ENCODE measurements around the gene MGLL. TPM values are rescaled to one million over a fixed set of nuclear protein-coding genes. Genes with fewer than 3 reads are reported as not detected.

The MGLL gene
- total and polyA plus RNA-seq, 9 of the 15 experiments (the other 6 are each of a cell fraction or from before 2014, with no cell fraction given): 0.12 to 0.32 (median 0.18) TPM; not detected in 6

- H2AFZ ChIP-seq (ENCODE audit: low read depth, low read length): no peak overlapping the region
- H3K79me2 ChIP-seq (ENCODE audit: control insufficient read depth, insufficient read depth, low read length): no peaks in the 10 kb centered on the region
- ChIA-PET CTCF (ENCODE audit: low intra/inter-chr PET ratio) (no interaction called here), POLR2A (interaction anchor here (0.6 to 1.2 kb wide), 3 partner anchors 12 to 1174 kb away, joined by 3 to 5 read pairs (median 3); no protein-coding TSS in a partner anchor)
- H3K4me3 ChIP-seq: no peak overlapping the region
- BruUV-seq (replicated peaks): no TSS peak
- intact Hi-C loops (cut with micrococcal nuclease): no loop called here
- H3K4me1 ChIP-seq (replicated peaks in 1 of 2; ENCODE audit: control insufficient read depth in 2 of 2, insufficient read depth in 2 of 2, low read length in 2 of 2): no peaks in the 10 kb centered on the region
- no peaks in the 10 kb centered on the region for H4K20me1 ChIP-seq (replicated peaks; ENCODE audit: control insufficient read depth, insufficient read depth, low read length)
- H3K9ac ChIP-seq (ENCODE audit: insufficient read depth in 1 of 2, low read depth in 2 of 2, low read length in 2 of 2): no peak overlapping the region
- H3K27me3 ChIP-seq (ENCODE audit: control insufficient read depth in 2 of 2, insufficient read depth in 2 of 2, low read length in 2 of 2): no peaks in the 10 kb centered on the region
- H3K4me2 ChIP-seq (ENCODE audit: insufficient read depth, low read length): no peak overlapping the region
- ATAC-seq (no peak), DNase-seq (ENCODE audit: extremely low read depth in 1 of 4, low spot score in 3 of 4) (no peak), FAIRE-seq (no peak)
- WGBS (ENCODE audit: insufficient coverage, low coverage, missing lambda C conversion rate): 84% methylated on average over 4 of the region's 5 CpGs
- H3K9me1 ChIP-seq (ENCODE audit: control insufficient read depth, insufficient read depth, low read length): no peaks in the 10 kb centered on the region
- peaks cover 12% of the 10 kb centered on the region; the same call in 2 of the 3 replicates for H3K36me3 ChIP-seq (ENCODE audit: control insufficient read depth, insufficient read depth, low read length)
- no peaks in the 10 kb centered on the region for H3K9me3 ChIP-seq (replicated peaks; ENCODE audit: control insufficient read depth, insufficient read depth, low read depth, low read length)
- H3K27ac ChIP-seq (ENCODE audit: extremely low read depth, low read depth, low read length): no peak overlapping the region
- in situ Hi-C loops (cut with MboI): no loop called here
- TF ChIP-seq TBL1XR1 (IDR thresholded peaks at IDR 0.05; ENCODE audit: low read length in 2 of 2): no peak
- TF ChIP-seq XRCC3 (IDR thresholded peaks at IDR 0.05): no peak
- TF ChIP-seq MED1 (CRISPR knock-in tag; IDR thresholded peaks at IDR 0.05; ENCODE audit: borderline replicate concordance): no peak
- no peak for TF ChIP-seq NR2C1 (IDR thresholded peaks at IDR 0.05)
- TF ChIP-seq NR2C1 (tag; IDR thresholded peaks at IDR 0.05): no peak
- no peak for TF ChIP-seq CXXC5 (CRISPR knock-in tag; IDR thresholded peaks at IDR 0.05)
- TF ChIP-seq ZBTB34 (CRISPR knock-in tag; IDR thresholded peaks at IDR 0.05): no peak
- no peak for TF ChIP-seq ERF (CRISPR knock-in tag; IDR thresholded peaks at IDR 0.05)
- TF ChIP-seq ZNF133 (CRISPR knock-in tag; IDR thresholded peaks at IDR 0.05): no peak
- TF ChIP-seq CBX3 (IDR thresholded peaks at IDR 0.05; ENCODE audit: borderline replicate concordance in 1 of 2, low read length in 2 of 2): no peak
- no peak for TF ChIP-seq ZSCAN29 (IDR thresholded peaks at IDR 0.05)
- TF ChIP-seq THAP7 (CRISPR knock-in tag; IDR thresholded peaks at IDR 0.05): no peak
- no peak for TF ChIP-seq MYNN (IDR thresholded peaks at IDR 0.05)
- no peak for TF ChIP-seq MYNN (CRISPR knock-in tag; IDR thresholded peaks at IDR 0.05)
- no peak for TF ChIP-seq SAFB (IDR thresholded peaks at IDR 0.05; ENCODE audit: borderline replicate concordance, low read depth, low read length)
- no peak for TF ChIP-seq RAD51 (IDR thresholded peaks at IDR 0.05; ENCODE audit: borderline replicate concordance, low read depth)
- TF ChIP-seq ZFX (CRISPR knock-in tag; IDR thresholded peaks at IDR 0.05): no peak
- no peak for TF ChIP-seq TEAD1 (CRISPR knock-in tag; IDR thresholded peaks at IDR 0.05)
- no peak for TF ChIP-seq CREB3L1 (IDR thresholded peaks at IDR 0.05; ENCODE audit: borderline replicate concordance, low read depth)
- TF ChIP-seq SAFB2 (IDR thresholded peaks at IDR 0.05; ENCODE audit: borderline replicate concordance, low read depth, low read length, severe bottlenecking): no peak
- TF ChIP-seq RBM22 (IDR thresholded peaks at IDR 0.05; ENCODE audit: low read depth, low read length, poor library complexity, severe bottlenecking): no peak
These were observed 177.5 kb downstream of the MGLL start for GRCh38 chr3:127644641-127645370.
